ENCODE measurements around the gene VAT1L.

The VAT1L gene, protein sequence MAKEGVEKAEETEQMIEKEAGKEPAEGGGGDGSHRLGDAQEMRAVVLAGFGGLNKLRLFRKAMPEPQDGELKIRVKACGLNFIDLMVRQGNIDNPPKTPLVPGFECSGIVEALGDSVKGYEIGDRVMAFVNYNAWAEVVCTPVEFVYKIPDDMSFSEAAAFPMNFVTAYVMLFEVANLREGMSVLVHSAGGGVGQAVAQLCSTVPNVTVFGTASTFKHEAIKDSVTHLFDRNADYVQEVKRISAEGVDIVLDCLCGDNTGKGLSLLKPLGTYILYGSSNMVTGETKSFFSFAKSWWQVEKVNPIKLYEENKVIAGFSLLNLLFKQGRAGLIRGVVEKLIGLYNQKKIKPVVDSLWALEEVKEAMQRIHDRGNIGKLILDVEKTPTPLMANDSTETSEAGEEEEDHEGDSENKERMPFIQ

GRCh38 chr16:77788181-77789084 lies at the start of gene VAT1L:
VAT1L (plus strand) TSS chr16:77788564; CDS start chr16:77788683, 119 bp downstream.
- peak; percentile 16 for DNase-seq

GRCh38 chr16:77738706-77739558 lies 49.4 kb upstream of the VAT1L start:
- DNase-seq, result no peak

GRCh38 chr16:77739559-77739892 lies 48.8 kb upstream of the VAT1L start:
- DNase-seq, result no peak

DNA sequence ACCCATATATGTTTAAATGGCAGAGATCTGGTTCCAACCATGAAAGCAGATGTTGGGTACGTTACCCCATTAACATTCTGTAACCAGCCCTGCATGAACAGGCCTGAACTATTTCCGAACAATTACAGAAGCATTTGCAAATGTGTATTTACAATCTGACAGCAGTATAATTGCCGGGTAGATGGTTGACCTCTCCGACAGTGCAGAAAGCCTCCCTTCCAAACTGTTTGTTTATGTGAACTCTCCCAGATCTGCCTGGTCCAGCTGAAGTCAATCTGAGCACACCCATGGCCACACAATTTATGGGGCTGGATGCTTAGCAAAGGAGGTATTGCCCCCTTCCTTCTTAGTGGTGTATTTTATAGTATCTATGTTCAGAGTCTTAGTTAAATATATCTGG lies 44.2 kb upstream of the VAT1L start:
- DNase-seq, result no peak

DNA sequence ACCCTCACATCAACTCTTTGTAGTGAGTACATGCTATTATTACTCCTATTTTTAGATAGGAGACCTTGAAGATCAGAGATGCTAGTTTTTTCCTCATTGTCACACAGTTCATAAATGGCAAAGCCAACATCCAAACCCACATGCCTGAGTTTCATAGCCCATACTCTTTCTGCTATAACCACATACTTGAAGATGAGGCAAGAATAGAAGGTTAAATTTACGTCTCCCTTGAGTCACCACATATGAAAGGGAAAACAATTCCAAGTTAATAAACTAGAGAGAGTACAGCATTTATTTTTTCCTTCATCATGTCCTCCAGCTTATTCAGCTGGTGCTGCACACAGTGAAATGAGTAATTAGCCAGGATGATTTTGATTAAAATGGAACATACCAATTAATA lies 42.4 kb upstream of the VAT1L start:
- DNase-seq, result no peak

DNA sequence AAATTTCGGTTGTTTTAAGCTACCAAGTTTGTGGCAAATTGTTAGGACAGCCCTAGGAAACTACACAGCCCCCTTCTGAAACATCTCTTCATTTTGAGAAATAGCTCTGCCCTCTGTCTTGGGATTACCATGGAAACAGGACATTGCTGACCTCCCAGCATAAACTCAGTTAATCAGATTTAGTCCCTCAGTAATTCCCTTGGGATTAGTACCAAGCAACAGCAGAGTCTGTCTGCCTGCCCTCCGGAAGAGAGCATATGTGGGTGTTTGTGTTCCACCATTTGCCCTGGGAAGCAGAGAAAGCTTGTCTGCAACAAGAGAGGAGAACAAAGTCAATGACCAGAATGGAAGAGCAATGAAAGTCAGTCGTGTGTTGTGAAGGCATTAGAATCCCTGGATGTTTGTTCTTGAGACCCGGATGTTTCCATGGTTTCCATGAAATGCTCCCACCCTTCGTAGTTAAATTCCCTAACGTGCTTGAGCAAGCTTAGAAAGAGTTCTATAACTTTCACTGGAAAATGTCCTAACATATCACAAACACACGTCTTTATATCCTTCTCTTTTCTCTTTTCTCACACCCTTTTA lies 39.9 kb upstream of the VAT1L start:
- no peak for DNase-seq

DNA sequence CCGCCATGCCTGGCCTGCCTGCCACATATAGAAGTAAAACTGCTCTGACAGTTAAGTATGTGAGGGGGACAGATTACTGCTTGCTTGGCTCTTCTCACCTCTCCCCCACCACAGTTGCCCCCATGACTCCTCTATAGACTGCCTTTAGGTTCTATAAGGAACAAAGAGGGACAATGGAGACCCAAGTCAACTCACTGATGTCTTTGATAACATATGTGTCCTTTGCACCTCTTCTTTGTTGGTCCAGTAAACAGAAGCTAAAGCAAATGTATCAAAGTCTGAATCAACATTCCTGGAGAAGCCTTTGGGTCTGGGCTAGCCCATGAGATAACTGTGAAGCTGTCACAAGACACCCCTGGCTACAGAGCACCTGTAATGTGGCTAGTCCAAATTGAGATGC lies 38.9 kb upstream of the VAT1L start:
- no peak for DNase-seq

- no peak for DNase-seq
Measured at GRCh38 chr16:77758046-77758445, 30.3 kb upstream of the VAT1L start.

DNA sequence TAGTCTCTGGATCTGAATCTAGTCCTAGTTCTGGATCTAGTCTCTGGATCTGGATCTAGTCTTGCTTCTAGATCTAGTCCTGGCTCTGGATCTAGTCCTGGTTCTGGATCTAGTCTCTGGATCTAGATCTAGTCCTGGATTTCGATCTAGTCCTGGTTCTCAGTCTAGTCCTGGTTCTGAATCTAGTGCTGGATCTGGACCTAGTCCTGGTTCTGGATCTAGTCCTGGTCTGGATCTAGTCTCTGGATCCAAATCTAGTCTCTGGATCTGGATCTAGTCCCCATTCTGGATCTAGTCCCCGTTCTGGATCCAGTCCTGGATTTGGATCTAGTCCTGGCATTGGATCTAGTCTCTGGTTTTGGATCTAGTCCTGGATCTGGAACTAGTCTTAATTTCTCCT lies 29.9 kb upstream of the VAT1L start:
- no peak for DNase-seq

DNA sequence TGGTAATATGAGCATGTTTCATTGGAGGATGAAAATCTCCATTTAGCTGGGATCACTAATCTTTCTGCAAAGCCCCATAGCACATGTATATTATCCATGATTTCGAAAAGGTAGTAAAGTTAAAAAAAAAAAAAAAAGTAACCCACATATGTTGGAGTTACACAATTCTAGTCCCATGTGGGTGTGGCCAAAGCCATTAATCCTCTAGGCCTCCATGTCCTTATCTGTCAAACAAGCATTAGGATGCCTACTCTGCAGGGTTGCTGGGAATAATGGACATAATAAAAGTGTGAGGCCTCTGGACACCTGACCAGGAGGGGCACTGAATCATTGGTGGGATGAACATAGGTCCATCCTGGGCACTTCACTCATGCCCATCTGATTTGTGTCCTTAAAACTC lies 29.2 kb upstream of the VAT1L start:
- DNase-seq, result no peak

DNA sequence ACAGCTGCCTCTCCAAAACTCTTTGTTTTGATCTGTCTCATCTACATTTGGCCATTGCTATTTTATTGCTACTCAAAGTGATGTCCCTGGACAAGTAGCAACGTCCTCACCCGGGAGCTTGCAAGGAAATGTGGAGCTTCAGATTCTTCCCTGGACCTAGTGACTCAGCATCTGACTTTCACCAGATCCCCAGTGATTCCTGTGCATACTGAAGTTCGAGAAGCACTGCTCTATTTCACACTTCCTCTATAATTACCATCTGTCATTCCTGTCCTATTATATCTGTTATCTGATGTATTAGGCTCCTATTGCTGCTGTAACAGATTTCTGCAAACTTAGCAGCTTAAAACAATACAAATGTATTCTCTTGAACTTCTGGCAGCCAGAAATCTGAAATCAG lies 28.5 kb upstream of the VAT1L start:
- no peak for DNase-seq

DNA sequence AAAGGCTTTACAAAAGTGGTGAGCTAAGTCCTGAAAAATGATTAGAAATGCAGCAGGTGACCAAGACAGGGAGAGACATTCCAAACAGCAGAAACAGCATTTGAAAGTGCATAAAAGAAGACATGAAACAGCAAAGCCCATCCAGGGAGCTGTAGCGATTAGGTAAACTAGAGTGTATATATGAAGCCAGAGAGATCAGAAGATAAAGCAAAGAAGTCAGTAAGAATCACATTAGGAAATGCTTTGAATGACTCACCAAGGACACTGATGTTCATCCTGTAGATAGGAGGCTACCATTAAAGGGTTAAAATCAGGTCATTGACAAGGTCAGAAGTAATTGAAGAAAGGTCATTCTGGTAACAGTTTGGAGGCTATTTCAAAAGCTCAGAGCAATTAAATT lies 27.6 kb upstream of the VAT1L start:
- DNase-seq, result no peak

DNA sequence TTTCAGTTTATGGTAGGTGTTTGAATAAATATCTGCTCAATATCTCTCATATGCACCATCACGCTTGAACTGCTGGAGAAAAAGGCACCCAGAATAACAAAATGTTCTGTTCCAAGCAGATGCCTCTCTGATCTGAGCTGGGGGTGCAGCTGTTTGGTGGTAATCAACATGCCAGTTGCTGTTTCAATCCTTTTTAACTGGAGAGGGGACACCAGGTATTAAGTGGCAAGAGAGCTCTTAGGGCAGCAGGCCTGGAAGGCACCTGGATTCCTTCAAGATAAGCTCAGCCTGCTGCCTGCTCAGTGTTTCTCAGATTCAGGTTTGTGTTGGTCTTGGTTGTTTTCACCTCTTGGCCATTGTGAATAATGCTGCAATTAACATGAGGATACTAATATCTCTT lies 27.2 kb upstream of the VAT1L start:
- no peak for DNase-seq

- no peak for DNase-seq
Measured at GRCh38 chr16:77762262-77762661, 26.1 kb upstream of the VAT1L start.

DNA sequence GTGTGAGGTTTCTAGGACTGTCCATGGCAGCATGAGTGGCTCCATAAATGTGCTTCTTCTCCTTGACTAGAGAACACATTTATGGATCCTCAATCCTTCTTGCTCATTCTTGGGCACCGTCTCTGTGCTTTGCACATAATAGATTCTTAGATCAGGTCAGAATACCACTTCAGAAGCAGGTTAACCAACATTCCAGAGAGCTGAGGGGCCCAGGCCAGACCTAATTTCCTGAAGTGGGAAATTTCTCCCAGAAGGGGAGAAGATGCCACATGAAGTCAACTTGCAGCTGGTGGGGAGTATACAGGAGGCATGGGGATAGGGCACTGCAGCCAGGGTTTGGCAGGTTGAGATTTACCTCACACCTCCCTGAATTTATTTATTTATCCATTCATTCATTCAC lies 24.4 kb upstream of the VAT1L start:
- DNase-seq, result no peak

- no peak for DNase-seq
Measured at GRCh38 chr16:77767211-77767610, 21.2 kb upstream of the VAT1L start.

DNA sequence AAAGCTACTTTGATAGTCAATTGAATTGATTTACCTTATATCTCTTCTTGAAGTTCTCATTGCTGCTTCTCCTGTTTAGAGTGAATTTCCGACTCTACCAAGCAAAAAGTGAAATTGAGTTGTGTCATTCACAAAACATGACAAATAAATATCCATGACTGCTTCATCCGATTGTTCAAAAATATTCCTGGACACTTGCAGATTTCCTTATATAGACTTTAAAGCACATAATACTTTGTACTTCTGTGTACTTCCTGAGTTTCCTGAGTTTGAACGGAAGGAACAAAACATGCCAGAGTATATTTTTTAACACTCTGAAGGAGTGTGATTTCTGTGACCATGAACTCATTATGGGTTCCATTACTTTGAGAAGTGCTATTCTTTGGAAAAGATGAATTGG lies 20.5 kb upstream of the VAT1L start:
- DNase-seq, result no peak

DNA sequence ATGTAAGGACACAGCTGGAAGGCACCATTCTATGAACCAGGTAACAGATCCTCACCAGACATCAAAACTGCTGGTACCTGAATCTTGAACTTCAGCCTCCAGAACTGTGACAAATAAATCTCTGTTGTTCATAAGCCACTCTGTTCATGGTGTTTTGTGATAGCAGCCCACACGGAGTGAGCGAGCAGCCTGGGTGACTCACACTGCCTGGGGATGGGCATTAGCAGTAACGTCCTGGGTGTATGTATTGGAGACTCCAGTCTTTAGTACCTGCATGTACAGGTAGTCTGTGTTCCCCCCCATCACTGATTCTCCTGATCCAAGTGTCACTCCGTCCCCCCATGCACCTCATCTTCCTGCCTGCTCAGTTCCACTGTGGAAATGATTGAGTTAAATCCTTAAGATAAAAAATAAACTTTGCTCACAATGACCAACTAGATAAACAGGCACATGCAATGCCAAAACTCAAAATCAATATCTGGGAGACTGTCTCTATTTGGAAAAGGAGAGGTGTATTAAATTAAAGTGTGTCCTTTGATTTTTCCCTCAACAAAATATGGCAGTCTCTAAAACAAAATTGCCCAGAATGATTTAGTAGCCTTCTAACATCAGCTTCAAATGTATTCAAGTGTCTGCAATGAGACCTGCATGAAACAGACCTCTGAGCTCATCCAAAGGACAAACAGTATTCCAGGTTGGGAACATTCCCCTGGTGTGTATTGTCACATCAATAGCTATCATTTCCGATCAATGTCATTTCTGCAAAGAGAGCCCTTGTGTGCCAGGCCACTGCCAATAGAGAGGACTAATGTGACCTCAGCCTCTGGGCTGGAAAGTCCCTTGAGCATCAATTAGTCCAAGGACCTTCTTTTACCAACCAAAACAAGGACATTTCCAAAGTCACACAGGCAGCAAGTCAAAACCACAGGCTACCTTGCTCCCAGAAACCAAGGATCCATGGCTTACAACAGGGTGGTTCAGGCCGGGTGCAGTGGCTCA lies 12.2 kb upstream of the VAT1L start:
- no peak for DNase-seq

GRCh38 chr16:77777745-77778144 lies 10.6 kb upstream of the VAT1L start:
- no peak for DNase-seq

- no peak for DNase-seq
Measured at GRCh38 chr16:77780378-77780837, 8.0 kb upstream of the VAT1L start.

- no peak for DNase-seq
Measured at GRCh38 chr16:77781091-77781490, 7.3 kb upstream of the VAT1L start.
